ENCODE measurements around the gene BARHL1.

DNA sequence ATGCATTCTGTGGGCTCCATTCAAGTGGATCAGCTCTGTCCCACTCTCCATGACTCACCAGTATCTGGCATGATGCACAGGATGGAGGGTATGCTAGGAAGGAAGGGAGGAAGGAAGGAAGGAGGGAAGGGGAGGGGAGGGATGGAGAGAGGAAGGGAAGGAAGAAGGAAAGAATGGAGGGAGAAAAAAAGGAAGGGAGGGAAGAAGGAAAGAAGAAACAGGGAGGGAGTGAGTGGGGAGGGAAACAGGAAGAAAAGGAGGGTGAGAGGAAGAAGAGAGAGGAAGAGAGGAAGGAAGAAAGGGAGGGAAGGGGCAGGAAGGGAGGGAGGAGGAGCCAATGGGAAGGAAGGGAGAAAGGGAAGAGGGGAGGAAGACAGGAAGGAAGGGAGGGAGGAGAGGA lies 5.3 kb upstream of the BARHL1 start:
- TF ChIP-seq, protein P1, sequence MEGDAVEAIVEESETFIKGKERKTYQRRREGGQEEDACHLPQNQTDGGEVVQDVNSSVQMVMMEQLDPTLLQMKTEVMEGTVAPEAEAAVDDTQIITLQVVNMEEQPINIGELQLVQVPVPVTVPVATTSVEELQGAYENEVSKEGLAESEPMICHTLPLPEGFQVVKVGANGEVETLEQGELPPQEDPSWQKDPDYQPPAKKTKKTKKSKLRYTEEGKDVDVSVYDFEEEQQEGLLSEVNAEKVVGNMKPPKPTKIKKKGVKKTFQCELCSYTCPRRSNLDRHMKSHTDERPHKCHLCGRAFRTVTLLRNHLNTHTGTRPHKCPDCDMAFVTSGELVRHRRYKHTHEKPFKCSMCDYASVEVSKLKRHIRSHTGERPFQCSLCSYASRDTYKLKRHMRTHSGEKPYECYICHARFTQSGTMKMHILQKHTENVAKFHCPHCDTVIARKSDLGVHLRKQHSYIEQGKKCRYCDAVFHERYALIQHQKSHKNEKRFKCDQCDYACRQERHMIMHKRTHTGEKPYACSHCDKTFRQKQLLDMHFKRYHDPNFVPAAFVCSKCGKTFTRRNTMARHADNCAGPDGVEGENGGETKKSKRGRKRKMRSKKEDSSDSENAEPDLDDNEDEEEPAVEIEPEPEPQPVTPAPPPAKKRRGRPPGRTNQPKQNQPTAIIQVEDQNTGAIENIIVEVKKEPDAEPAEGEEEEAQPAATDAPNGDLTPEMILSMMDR (IDR thresholded peaks at IDR 0.05): no peak
- TF ChIP-seq POLR2A (IDR thresholded peaks at IDR 0.05) (no peak), POLR2AphosphoS5 (IDR thresholded peaks at IDR 0.05) (no peak)

Data from upper lobe of left lung (tissue), 4 donors.